GM12891 (cell line): ENCODE results near the gene BOD1L1.

ENCODE experiments used
- POLR2AphosphoS5 ChIP-seq: IDR thresholded peaks from 2 replicates; pipeline ENCODE4 v1.6.1; 2011; ENCODE audit warnings: low read depth, low read length, control low read depth
- TAF1 ChIP-seq: IDR thresholded peaks from 2 replicates; pipeline ENCODE4 v1.6.1; 2011; ENCODE audit warnings: low read depth, low read length, control low read depth

- no peak for TF ChIP-seq TAF1
- TF ChIP-seq POLR2AphosphoS5: no peak
These were observed 26.8 kb upstream of the BOD1L1 start for GRCh38 chr4:13654162-13654797.
